ENCODE measurements around the gene TEAD2.

Gene TEAD2

GRCh38 chr19:49340069-49340864 is 21.9 kb downstream of the TEAD2 start:
- Histone ChIP-seq H3K4me3 (ENCODE audit: low read length) (peak overlapping the region; percentile 14), H3K27me3 (ENCODE audit: control insufficient read depth, insufficient read depth, low read length) (no peaks in the 10 kb centered on the region), H3K9ac (ENCODE audit: low read length) (peak overlapping the region; percentile 47), H3K36me3 (ENCODE audit: control insufficient read depth, insufficient read depth, low read length) (no peaks in the 10 kb centered on the region), H3K4me1 (ENCODE audit: control insufficient read depth, insufficient read depth, low read length) (peaks cover 21% of the 10 kb centered on the region), H3K9me3 (ENCODE audit: control insufficient read depth, low read length) (no peaks in the 10 kb centered on the region)

GRCh38 chr19:49339301-49340068 is 22.7 kb downstream of the TEAD2 start:
- H3K36me3 ChIP-seq (ENCODE audit: control insufficient read depth, insufficient read depth, low read length), result no peaks in the 10 kb centered on the region
- H3K4me1 ChIP-seq (ENCODE audit: control insufficient read depth, insufficient read depth, low read length), result peaks cover 21% of the 10 kb centered on the region
- no peaks in the 10 kb centered on the region for H3K27me3 ChIP-seq (ENCODE audit: control insufficient read depth, insufficient read depth, low read length)
- H3K4me3 ChIP-seq (ENCODE audit: low read length), result peak overlapping the region; percentile 46
- H3K9ac ChIP-seq (ENCODE audit: low read length), result peak overlapping the region; percentile 47
- H3K9me3 ChIP-seq (ENCODE audit: control insufficient read depth, low read length), result no peaks in the 10 kb centered on the region

- peaks cover 21% of the 10 kb centered on the region for H3K4me1 ChIP-seq (ENCODE audit: control insufficient read depth, insufficient read depth, low read length)
- H3K36me3 ChIP-seq (ENCODE audit: control insufficient read depth, insufficient read depth, low read length), result no peaks in the 10 kb centered on the region
- H3K4me3 ChIP-seq (ENCODE audit: low read length), result peak overlapping the region; percentile 46
- H3K9me3 ChIP-seq (ENCODE audit: control insufficient read depth, low read length), result no peaks in the 10 kb centered on the region
- H3K9ac ChIP-seq (ENCODE audit: low read length), result no peak overlapping the region
- H3K27me3 ChIP-seq (ENCODE audit: control insufficient read depth, insufficient read depth, low read length), result no peaks in the 10 kb centered on the region
Measured at GRCh38 chr19:49338691-49339300, 23.4 kb downstream of the TEAD2 start.

GRCh38 chr19:49338023-49338677 is 24.1 kb downstream of the TEAD2 start:
- H3K27me3 ChIP-seq (ENCODE audit: control insufficient read depth, insufficient read depth, low read length), result no peaks in the 10 kb centered on the region
- peaks cover 21% of the 10 kb centered on the region for H3K4me1 ChIP-seq (ENCODE audit: control insufficient read depth, insufficient read depth, low read length)
- no peaks in the 10 kb centered on the region for H3K9me3 ChIP-seq (ENCODE audit: control insufficient read depth, low read length)
- no peak overlapping the region for H3K9ac ChIP-seq (ENCODE audit: low read length)
- H3K36me3 ChIP-seq (ENCODE audit: control insufficient read depth, insufficient read depth, low read length), result no peaks in the 10 kb centered on the region
- H3K4me3 ChIP-seq (ENCODE audit: low read length), result no peak overlapping the region

- Histone ChIP-seq H3K27me3 (ENCODE audit: control insufficient read depth, insufficient read depth, low read length) (no peaks in the 10 kb centered on the region), H3K36me3 (ENCODE audit: control insufficient read depth, insufficient read depth, low read length) (no peaks in the 10 kb centered on the region), H3K9me3 (ENCODE audit: control insufficient read depth, low read length) (no peaks in the 10 kb centered on the region), H3K4me1 (ENCODE audit: control insufficient read depth, insufficient read depth, low read length) (peaks cover 21% of the 10 kb centered on the region), H3K9ac (ENCODE audit: low read length) (no peak overlapping the region), H3K4me3 (ENCODE audit: low read length) (no peak overlapping the region)
Measured at GRCh38 chr19:49337267-49338022, 24.8 kb downstream of the TEAD2 start.

- peaks cover 21% of the 10 kb centered on the region for H3K4me1 ChIP-seq (ENCODE audit: control insufficient read depth, insufficient read depth, low read length)
- no peak overlapping the region for H3K4me3 ChIP-seq (ENCODE audit: low read length)
- no peaks in the 10 kb centered on the region for H3K9me3 ChIP-seq (ENCODE audit: control insufficient read depth, low read length)
- no peaks in the 10 kb centered on the region for H3K36me3 ChIP-seq (ENCODE audit: control insufficient read depth, insufficient read depth, low read length)
- H3K9ac ChIP-seq (ENCODE audit: low read length), result no peak overlapping the region
- H3K27me3 ChIP-seq (ENCODE audit: control insufficient read depth, insufficient read depth, low read length), result no peaks in the 10 kb centered on the region
Measured at GRCh38 chr19:49336482-49337266, 25.5 kb downstream of the TEAD2 start.

GRCh38 chr19:49335784-49336481 is 26.3 kb downstream of the TEAD2 start:
- H3K4me1 ChIP-seq (ENCODE audit: control insufficient read depth, insufficient read depth, low read length), result peaks cover 18% of the 10 kb centered on the region
- no peaks in the 10 kb centered on the region for H3K27me3 ChIP-seq (ENCODE audit: control insufficient read depth, insufficient read depth, low read length)
- no peak overlapping the region for H3K4me3 ChIP-seq (ENCODE audit: low read length)
- H3K9me3 ChIP-seq (ENCODE audit: control insufficient read depth, low read length), result no peaks in the 10 kb centered on the region
- H3K36me3 ChIP-seq (ENCODE audit: control insufficient read depth, insufficient read depth, low read length), result no peaks in the 10 kb centered on the region
- no peak overlapping the region for H3K9ac ChIP-seq (ENCODE audit: low read length)

GRCh38 chr19:49335071-49335783 is 27.0 kb downstream of the TEAD2 start, which contains the start of gene CD37:
CD37 (plus strand) TSS chr19:49335406; CDS start chr19:49335541, 135 bp downstream.
- Histone ChIP-seq H3K9ac (ENCODE audit: low read length) (no peak within 1 kb of the TSS), H3K4me3 (ENCODE audit: low read length) (no peak within 1 kb of the TSS), H3K4me1 (ENCODE audit: control insufficient read depth, insufficient read depth, low read length) (peaks cover 11% of the 10 kb centered on the region), H3K36me3 (ENCODE audit: control insufficient read depth, insufficient read depth, low read length) (no peaks in the 10 kb centered on the region), H3K9me3 (ENCODE audit: control insufficient read depth, low read length) (no peaks in the 10 kb centered on the region), H3K27me3 (ENCODE audit: control insufficient read depth, insufficient read depth, low read length) (no peaks in the 10 kb centered on the region)

- Histone ChIP-seq H3K27me3 (ENCODE audit: control insufficient read depth, insufficient read depth, low read length) (no peaks in the 10 kb centered on the region), H3K4me1 (ENCODE audit: control insufficient read depth, insufficient read depth, low read length) (peaks cover under 1% of the 10 kb centered on the region), H3K4me3 (ENCODE audit: low read length) (no peak overlapping the region), H3K36me3 (ENCODE audit: control insufficient read depth, insufficient read depth, low read length) (no peaks in the 10 kb centered on the region), H3K9me3 (ENCODE audit: control insufficient read depth, low read length) (no peaks in the 10 kb centered on the region), H3K9ac (ENCODE audit: low read length) (no peak overlapping the region)
Measured at GRCh38 chr19:49333811-49334288, 28.4 kb downstream of the TEAD2 start.

- Histone ChIP-seq H3K4me3 (ENCODE audit: low read length) (no peak overlapping the region), H3K9ac (ENCODE audit: low read length) (no peak overlapping the region), H3K27me3 (ENCODE audit: control insufficient read depth, insufficient read depth, low read length) (no peaks in the 10 kb centered on the region), H3K4me1 (ENCODE audit: control insufficient read depth, insufficient read depth, low read length) (no peaks in the 10 kb centered on the region), H3K9me3 (ENCODE audit: control insufficient read depth, low read length) (no peaks in the 10 kb centered on the region), H3K36me3 (ENCODE audit: control insufficient read depth, insufficient read depth, low read length) (no peaks in the 10 kb centered on the region)
Measured at GRCh38 chr19:49333418-49333805, 28.8 kb downstream of the TEAD2 start.
